Naive thymus-derived CD4-positive, alpha-beta T cell (primary cell): Measurements from ENCODE around the gene HMCES. TPM values are rescaled to one million over a fixed set of nuclear protein-coding genes. Genes with fewer than 3 reads are reported as not detected.

Experiments
- ATAC-seq: fragments of 150-1000 bp; cut with Tn5 transposase; 2 replicates; pipeline ENCODE4 v1.10.0; 2021; ENCODE audit warnings: mild to moderate bottlenecking, moderate library complexity
- CTCF ChIA-PET: fragments of 350-600 bp; sonication (Branson Sonifier 250); formaldehyde crosslinking; loops from one replicate; lab custom pipeline; 2021; ENCODE audit warnings: antibody characterized with exemption; lab: Charles Lee
- POLR2A ChIA-PET: fragments of 350-600 bp; sonication (Branson Sonifier 250); formaldehyde crosslinking; loops from one replicate; lab custom pipeline; 2021; ENCODE audit warnings: antibody characterized with exemption, inconsistent platforms; lab: Charles Lee
- DNase-seq, 9 donors: peaks; one replicate each; pipeline versions ENCODE4 v3.0.0 to v3.0.0-alpha.2; 2020 to 2022; ENCODE audit warnings: mixed read lengths in 1 of 9
- H3K27ac ChIP-seq: one replicate; pipeline ENCODE4 v1.7.0; 2013; ENCODE audit warnings: mild to moderate bottlenecking, low read depth, low read length, moderate library complexity
- H3K27me3 ChIP-seq, 2 donors: one replicate each; pipeline ENCODE4 v1.7.0; 2013; ENCODE audit warnings: low read length in 2 of 2, mild to moderate bottlenecking in 2 of 2, moderate library complexity in 2 of 2; ENCODE audit not compliant: control insufficient read depth in 2 of 2, insufficient read depth in 2 of 2
- H3K36me3 ChIP-seq, 3 experiments: 1 replicate in 2 of 3; 2 replicates in 1 of 3; pipeline ENCODE4 v1.7.0; 2013; ENCODE audit warnings: low read length in 3 of 3, mild to moderate bottlenecking in 3 of 3, moderate library complexity in 1 of 3; ENCODE audit not compliant: insufficient read depth in 3 of 3, control insufficient read depth in 2 of 3
- H3K4me1 ChIP-seq, 2 donors: one replicate each; pipeline ENCODE4 v1.7.0; 2013; ENCODE audit warnings: low read length in 2 of 2, mild to moderate bottlenecking in 2 of 2, moderate library complexity in 1 of 2; ENCODE audit not compliant: control insufficient read depth in 2 of 2, insufficient read depth in 2 of 2
- H3K4me3 ChIP-seq: 2 replicates; pipeline ENCODE4 v1.7.0; 2013; ENCODE audit warnings: mild to moderate bottlenecking, low read length
- H3K9me3 ChIP-seq, 3 experiments: 1 replicate in 2 of 3; 2 replicates in 1 of 3; pipeline ENCODE4 v1.7.0; 2013; ENCODE audit warnings: low read length in 3 of 3; ENCODE audit not compliant: control insufficient read depth in 2 of 3
- H3K27ac Mint-ChIP-seq, 9 donors: one replicate each; pipeline ENCODE4 v1.8.0; 2020 to 2022; ENCODE audit warnings: mixed read lengths in 9 of 9, mild to moderate bottlenecking in 8 of 9, moderate library complexity in 5 of 9, inconsistent platforms in 2 of 9
- H3K27me3 Mint-ChIP-seq, 5 donors: one replicate each; pipeline ENCODE4 v1.8.0; 2021 to 2022; ENCODE audit warnings: mixed read lengths in 5 of 5, mild to moderate bottlenecking in 1 of 5
- H3K36me3 Mint-ChIP-seq, 5 donors: one replicate each; pipeline ENCODE4 v1.8.0; 2020 to 2022; ENCODE audit warnings: mixed read lengths in 5 of 5, mild to moderate bottlenecking in 3 of 5, inconsistent platforms in 1 of 5
- H3K4me1 Mint-ChIP-seq, 7 donors: one replicate each; pipeline ENCODE4 v1.8.0; 2020 to 2022; ENCODE audit warnings: mixed read lengths in 7 of 7, mild to moderate bottlenecking in 3 of 7, inconsistent platforms in 1 of 7
- H3K4me3 Mint-ChIP-seq, 10 donors: one replicate each; pipeline ENCODE4 v1.8.0; 2020 to 2022; ENCODE audit warnings: mild to moderate bottlenecking in 10 of 10, mixed read lengths in 10 of 10, moderate library complexity in 6 of 10, inconsistent platforms in 2 of 10
- H3K9me3 Mint-ChIP-seq, 11 donors: one replicate each; pipeline ENCODE4 v1.8.0; 2020 to 2022; ENCODE audit warnings: mixed read lengths in 11 of 11, mild to moderate bottlenecking in 4 of 11, inconsistent platforms in 1 of 11, moderate library complexity in 1 of 11
- intact Hi-C, 2 donors: fragments of 100-400 bp; cut with micrococcal nuclease; formaldehyde crosslinking; loops; one replicate each; pipeline ENCODE4 v1.15.1; 2023
- polyA plus RNA-seq, 2 donors: library from polyadenylated mRNA; unstranded; fragments of 300-500 nt; fragmentation: Illumina TruSeq; gene quantifications; one replicate each; pipeline ENCODE4 v1.2.3, GENCODE V29; 2021
- total RNA-seq, 6 experiments: library from RNA in 5 of 6; stranded (reverse) in 5 of 6; gene quantifications; 1 replicate in 5 of 6; 2 replicates in 1 of 6; pipeline ENCODE4 v1.2.3 and lab custom pipeline; 2021 to 2026

HMCES gene
- total and polyA plus RNA-seq, 7 experiments from 2014 or later, result 45.7 to 135 (median 56.3) TPM

DNA sequence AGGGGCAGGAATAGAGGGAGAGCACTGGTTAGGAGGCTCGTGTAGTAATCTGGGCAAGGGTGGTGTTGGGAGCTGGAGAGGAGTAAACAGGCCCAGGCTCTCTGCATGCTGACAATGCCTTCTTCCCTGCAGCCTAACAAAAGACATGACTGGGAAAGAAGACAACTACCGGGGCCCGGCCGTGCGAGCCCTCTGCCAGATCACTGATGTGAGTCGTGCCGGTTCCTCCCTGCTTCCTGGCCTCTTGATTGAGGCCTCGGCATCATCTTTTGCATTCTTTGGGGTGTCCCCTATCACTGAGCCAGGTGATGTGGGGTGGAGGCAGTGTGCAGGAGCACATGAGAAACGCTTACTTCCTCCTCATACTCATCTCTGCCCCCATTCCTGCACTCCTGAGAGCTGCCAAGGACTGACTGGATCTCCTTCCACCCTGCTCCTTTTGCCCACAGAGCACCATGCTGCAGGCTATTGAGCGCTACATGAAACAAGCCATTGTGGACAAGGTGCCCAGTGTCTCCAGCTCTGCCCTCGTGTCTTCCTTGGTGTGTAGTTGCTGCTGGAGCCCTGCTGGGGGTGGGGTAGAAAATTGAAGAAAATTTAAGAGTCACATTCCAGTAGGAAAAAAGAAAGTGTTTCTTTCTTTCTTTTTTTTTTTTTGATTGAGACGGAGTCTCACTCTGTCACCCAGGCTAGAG lies 24.0 kb upstream of the HMCES start:
- peak overlapping the region in 1 of 9 donors; percentile 40 for H3K27ac Mint-ChIP-seq

GRCh38 chr3:129256270-129256669 lies 22.4 kb upstream of the HMCES start:
- Histone ChIP-seq H3K36me3 (peaks cover 24 to 89% (median 54%) of the 10 kb centered on the region in 3 experiments), H3K27ac (no peak overlapping the region), H3K9me3 (no peaks in the 10 kb centered on the region), H3K4me3 (no peak overlapping the region), H3K27me3 (no peaks in the 10 kb centered on the region), H3K4me1 (no peaks in the 10 kb centered on the region)
- peak overlapping the region in 3 of 9 donors; percentile 14 to 55 (median 21) for H3K27ac Mint-ChIP-seq
- CTCF ChIA-PET, result interaction anchor here (0.6 to 0.8 kb wide), 2 partner anchors 20 to 286 kb away, joined by 4 to 5 read pairs; no protein-coding TSS in a partner anchor
- DNase-seq, result no peak
- H3K9me3 Mint-ChIP-seq, result no peaks in the 10 kb centered on the region
- peaks cover 13 to 69% (median 32%) of the 10 kb centered on the region in 5 donors for H3K36me3 Mint-ChIP-seq
- ATAC-seq, result no peak
- no peak overlapping the region for H3K4me3 Mint-ChIP-seq
- no peaks in the 10 kb centered on the region for H3K27me3 Mint-ChIP-seq
- peaks cover 14 to 33% (median 21%) of the 10 kb centered on the region in 7 donors for H3K4me1 Mint-ChIP-seq
- intact Hi-C loops, result no loop called here
- POLR2A ChIA-PET, result no interaction called here

More for the DNA sequence above, 24.0 kb upstream of the HMCES start:
- CTCF ChIA-PET, result no interaction called here
- no peak for DNase-seq
- H3K27me3 Mint-ChIP-seq, result no peaks in the 10 kb centered on the region
- no peaks in the 10 kb centered on the region for H3K27me3 ChIP-seq
- POLR2A ChIA-PET, result interaction anchor here (0.6 to 0.9 kb wide), 3 partner anchors 11 to 201 kb away, joined by 3 to 7 read pairs (median 5); no protein-coding TSS in a partner anchor
- no peak for ATAC-seq
- H3K4me3 Mint-ChIP-seq, result no peak overlapping the region
- H3K9me3 ChIP-seq, result no peaks in the 10 kb centered on the region
- H3K4me1 ChIP-seq, result peaks cover 8 to 9% of the 10 kb centered on the region in 2 donors
- intact Hi-C loops, result no loop called here
- no peaks in the 10 kb centered on the region for H3K9me3 Mint-ChIP-seq
- H3K4me1 Mint-ChIP-seq, result peaks cover 23 to 41% (median 28%) of the 10 kb centered on the region in 7 donors
- H3K27ac ChIP-seq, result no peak overlapping the region
- no peak overlapping the region for H3K4me3 ChIP-seq
- H3K36me3 Mint-ChIP-seq, result peaks cover 8 to 59% (median 32%) of the 10 kb centered on the region in 5 donors
- peaks cover 17 to 77% (median 43%) of the 10 kb centered on the region in 3 experiments for H3K36me3 ChIP-seq

DNA sequence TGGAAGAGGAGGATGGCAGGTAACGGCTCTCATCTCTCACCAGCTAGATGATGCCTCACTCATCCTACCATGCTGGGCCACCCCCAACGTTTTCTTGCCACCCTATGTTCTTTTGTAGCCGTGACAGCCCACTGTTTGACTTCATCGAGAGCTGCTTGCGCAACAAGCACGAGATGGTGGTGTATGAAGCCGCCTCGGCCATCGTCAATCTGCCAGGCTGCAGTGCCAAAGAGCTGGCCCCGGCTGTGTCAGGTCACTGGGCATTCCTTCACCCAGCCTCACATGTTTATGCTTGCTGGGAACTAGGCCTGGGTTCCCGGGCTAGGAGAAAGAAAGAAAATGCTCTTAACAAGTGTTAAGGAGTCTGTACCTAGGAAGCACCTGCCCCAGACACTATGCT lies 21.1 kb upstream of the HMCES start:
- ChIA-PET POLR2A (no interaction called here), CTCF (no interaction called here)
- Mint-ChIP-seq H3K27ac (peak overlapping the region in 1 of 9 donors; percentile 47), H3K36me3 (peaks cover 13 to 67% (median 32%) of the 10 kb centered on the region in 5 donors), H3K27me3 (no peaks in the 10 kb centered on the region), H3K9me3 (no peaks in the 10 kb centered on the region), H3K4me3 (no peak overlapping the region), H3K4me1 (peaks cover 7 to 23% (median 16%) of the 10 kb centered on the region in 7 donors)
- intact Hi-C loops, result no loop called here
- Histone ChIP-seq H3K27ac (no peak overlapping the region), H3K36me3 (peaks cover 24 to 98% (median 48%) of the 10 kb centered on the region in 3 experiments), H3K4me1 (no peaks in the 10 kb centered on the region), H3K4me3 (no peak overlapping the region), H3K27me3 (no peaks in the 10 kb centered on the region), H3K9me3 (no peaks in the 10 kb centered on the region)
- ATAC-seq, result no peak
- DNase-seq, result no peak

GRCh38 chr3:129259612-129260477 lies 18.8 kb upstream of the HMCES start:
- H3K4me1 Mint-ChIP-seq, result peaks cover 5 to 17% (median 8%) of the 10 kb centered on the region in 7 donors
- no peak overlapping the region for H3K4me3 Mint-ChIP-seq
- POLR2A ChIA-PET, result interaction anchor here (0.6 kb wide), 1 partner anchor 20 kb away, joined by 3 read pairs; no protein-coding TSS in a partner anchor
- peaks cover 19 to 67% (median 31%) of the 10 kb centered on the region in 5 donors for H3K36me3 Mint-ChIP-seq
- H3K9me3 ChIP-seq, result no peaks in the 10 kb centered on the region
- H3K9me3 Mint-ChIP-seq, result no peaks in the 10 kb centered on the region
- DNase-seq (no peak), ATAC-seq (no peak)
- no peaks in the 10 kb centered on the region for H3K27me3 Mint-ChIP-seq
- H3K27ac Mint-ChIP-seq, result peak overlapping the region in 3 of 9 donors; percentile 13 to 59 (median 51)
- H3K27me3 ChIP-seq, result no peaks in the 10 kb centered on the region
- H3K4me3 ChIP-seq, result no peak overlapping the region
- no peaks in the 10 kb centered on the region for H3K4me1 ChIP-seq
- H3K36me3 ChIP-seq, result peaks cover 28 to 100% (median 39%) of the 10 kb centered on the region in 3 experiments
- no peak overlapping the region for H3K27ac ChIP-seq
- CTCF ChIA-PET, result interaction anchor here (2.1 kb wide), 1 partner anchor 14 kb away, joined by 6 read pairs; no protein-coding TSS in a partner anchor
- intact Hi-C loops, result no loop called here

- H3K4me3 ChIP-seq, result no peak overlapping the region
- ATAC-seq (no peak), DNase-seq (no peak)
- CTCF ChIA-PET, result interaction anchor here (2.1 kb wide), 1 partner anchor 14 kb away, joined by 6 read pairs; no protein-coding TSS in a partner anchor
- no peaks in the 10 kb centered on the region for H3K27me3 ChIP-seq
- H3K4me3 Mint-ChIP-seq, result no peak overlapping the region
- POLR2A ChIA-PET, result interaction anchor here (0.6 to 1.1 kb wide), 2 partner anchors 59 to 262 kb away, joined by 3 read pairs; no protein-coding TSS in a partner anchor
- H3K36me3 ChIP-seq, result peaks cover 27 to 100% (median 37%) of the 10 kb centered on the region in 3 experiments
- H3K27me3 Mint-ChIP-seq, result no peaks in the 10 kb centered on the region
- H3K4me1 Mint-ChIP-seq, result peaks cover 5 to 17% (median 8%) of the 10 kb centered on the region in 7 donors
- H3K9me3 Mint-ChIP-seq, result no peaks in the 10 kb centered on the region
- peaks cover 18 to 64% (median 28%) of the 10 kb centered on the region in 5 donors for H3K36me3 Mint-ChIP-seq
- no peak overlapping the region for H3K27ac Mint-ChIP-seq
- intact Hi-C loops, result no loop called here
- H3K4me1 ChIP-seq, result no peaks in the 10 kb centered on the region
- no peak overlapping the region for H3K27ac ChIP-seq
- H3K9me3 ChIP-seq, result no peaks in the 10 kb centered on the region
Observed at GRCh38 chr3:129260606-129261005, 18.1 kb upstream of the HMCES start.

- ATAC-seq, result no peak
- no peaks in the 10 kb centered on the region for H3K9me3 ChIP-seq
- peaks cover 21 to 100% (median 32%) of the 10 kb centered on the region in 3 experiments for H3K36me3 ChIP-seq
- intact Hi-C loops, result no loop called here
- no peak overlapping the region for H3K4me3 ChIP-seq
- no peak overlapping the region for H3K27ac ChIP-seq
- no peaks in the 10 kb centered on the region for H3K4me1 ChIP-seq
- peak overlapping the region in 1 of 9 donors; percentile 54 for H3K27ac Mint-ChIP-seq
- H3K36me3 Mint-ChIP-seq, result peaks cover 17 to 60% (median 24%) of the 10 kb centered on the region in 5 donors
- no peak overlapping the region for H3K4me3 Mint-ChIP-seq
- no peak for DNase-seq
- peaks cover 4 to 16% (median 8%) of the 10 kb centered on the region in 7 donors for H3K4me1 Mint-ChIP-seq
- POLR2A ChIA-PET, result interaction anchor here (1.0 kb wide), 1 partner anchor 54 kb away, joined by 4 read pairs; a partner anchor contains a TSS
- H3K9me3 Mint-ChIP-seq, result no peaks in the 10 kb centered on the region
- CTCF ChIA-PET, result no interaction called here
- H3K27me3 Mint-ChIP-seq, result no peaks in the 10 kb centered on the region
- no peaks in the 10 kb centered on the region for H3K27me3 ChIP-seq
Observed at GRCh38 chr3:129261894-129262293, 16.8 kb upstream of the HMCES start.
